Activated CD4-positive, alpha-beta memory T cell treated with anti-CD3 and anti-CD28 coated beads for 36 hours (primary cell): ENCODE data around the gene PNPLA6. TPM values are rescaled to one million over a fixed set of nuclear protein-coding genes. Genes with fewer than 3 reads are reported as not detected.

Experiments used
- CTCF ChIA-PET: fragments of 350-600 bp; sonication (Branson Sonifier 250); formaldehyde crosslinking; loops from one replicate; lab custom pipeline; 2021; ENCODE audit warnings: antibody characterized with exemption, inconsistent platforms; lab: Charles Lee
- POLR2A ChIA-PET: fragments of 350-600 bp; sonication (Branson Sonifier 250); formaldehyde crosslinking; loops from one replicate; lab custom pipeline; 2021; ENCODE audit warnings: antibody characterized with exemption; lab: Charles Lee
- DNase-seq: peaks from one replicate; pipeline ENCODE4 v3.0.0-alpha.2; 2020
- H3K27ac Mint-ChIP-seq: one replicate; pipeline ENCODE4 v1.8.0; 2021; ENCODE audit warnings: mixed read lengths
- H3K27me3 Mint-ChIP-seq: one replicate; pipeline ENCODE4 v1.8.0; 2021; ENCODE audit warnings: mixed read lengths
- H3K36me3 Mint-ChIP-seq: one replicate; pipeline ENCODE4 v1.8.0; 2021; ENCODE audit warnings: mixed read lengths
- H3K4me1 Mint-ChIP-seq: one replicate; pipeline ENCODE4 v1.8.0; 2021; ENCODE audit warnings: low read depth, mixed read lengths
- H3K4me3 Mint-ChIP-seq: one replicate; pipeline ENCODE4 v1.8.0; 2021; ENCODE audit warnings: mild to moderate bottlenecking, mixed read lengths
- H3K9me3 Mint-ChIP-seq: one replicate; pipeline ENCODE4 v1.8.0; 2021; ENCODE audit warnings: mixed read lengths
- intact Hi-C: fragments of 100-400 bp; cut with micrococcal nuclease; formaldehyde crosslinking; loops from one replicate; pipeline ENCODE4 v1.15.1; 2023
- total RNA-seq, 2 experiments: library from RNA; stranded (reverse); gene quantifications; one replicate each; pipeline ENCODE4 v1.2.3, GENCODE V29; 2021

Gene PNPLA6
- total RNA-seq, 2 experiments from 2014 or later = 106 to 121 TPM

DNA sequence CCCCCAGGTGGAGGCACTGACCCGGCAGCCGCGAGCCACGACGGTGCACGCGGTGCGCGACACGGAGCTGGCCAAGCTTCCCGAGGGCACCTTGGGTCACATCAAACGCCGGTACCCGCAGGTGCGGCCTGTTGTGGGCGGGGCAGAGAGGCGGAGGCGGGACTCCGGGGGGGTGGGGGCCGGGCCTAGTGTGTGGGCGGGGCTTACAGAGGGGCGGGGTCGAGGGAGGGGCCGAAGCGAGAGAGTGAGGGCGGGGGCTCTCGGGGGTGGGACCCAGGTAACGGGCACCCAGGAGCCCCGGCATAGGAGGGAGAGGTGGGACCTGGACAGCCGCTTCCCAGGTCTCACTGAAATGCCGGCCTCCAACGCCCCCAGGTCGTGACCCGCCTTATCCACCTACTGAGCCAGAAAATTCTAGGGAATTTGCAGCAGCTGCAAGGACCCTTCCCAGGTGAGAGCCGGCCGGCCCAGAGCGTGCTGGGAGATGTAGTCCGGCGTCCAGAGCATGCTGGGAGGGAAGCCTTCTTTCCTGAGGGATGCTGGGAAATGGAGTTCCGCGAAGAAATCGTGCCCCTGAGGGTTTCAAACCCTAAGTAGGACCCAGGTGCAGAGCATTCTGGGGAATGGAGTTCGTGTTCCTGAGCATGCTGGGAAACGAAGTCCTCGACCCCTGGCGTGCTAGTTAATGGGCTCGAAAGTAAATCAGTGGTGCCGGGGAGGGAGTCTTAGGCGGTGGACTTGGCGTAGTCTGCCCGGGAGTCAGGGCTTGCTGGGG, 15.7 kb downstream of the PNPLA6 start:
- no peaks in the 10 kb centered on the region for H3K27me3 Mint-ChIP-seq
- POLR2A ChIA-PET = no interaction called here
- H3K9me3 Mint-ChIP-seq = no peaks in the 10 kb centered on the region
- CTCF ChIA-PET = interaction anchor here (3.4 kb wide), 1 partner anchor 17 kb away, joined by 13 read pairs; no protein-coding TSS in a partner anchor
- intact Hi-C loops = loop anchor here (1.0 kb wide), 1 partner anchor 16 kb away; the partner anchor contains the start of gene PNPLA6
- peaks cover 24% of the 10 kb centered on the region for H3K36me3 Mint-ChIP-seq
- no peak overlapping the region for H3K4me3 Mint-ChIP-seq
- DNase-seq = peak; percentile 50
- peaks cover 5% of the 10 kb centered on the region for H3K4me1 Mint-ChIP-seq
- no peak overlapping the region for H3K27ac Mint-ChIP-seq

DNA sequence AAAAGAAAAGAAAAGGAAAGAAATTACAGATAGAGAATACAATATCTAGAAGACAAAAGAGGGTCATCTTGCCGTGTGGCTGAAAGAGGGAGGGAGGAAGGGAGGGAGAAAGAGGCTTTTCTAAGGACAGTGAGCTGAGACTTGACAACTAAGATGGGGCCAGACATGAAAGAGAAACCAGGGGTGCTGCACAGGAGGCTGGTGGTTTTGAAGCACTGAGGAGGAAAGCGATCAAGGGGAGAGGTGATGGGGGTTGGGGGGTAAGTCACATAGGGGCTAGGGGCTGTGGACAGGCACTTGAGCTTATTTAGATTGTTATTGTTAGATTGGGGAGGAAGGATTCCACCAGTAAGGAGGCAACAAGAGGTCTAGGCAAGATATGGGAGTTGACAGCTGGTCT, 17.3 kb downstream of the PNPLA6 start:
- no peak for DNase-seq
- no peaks in the 10 kb centered on the region for H3K9me3 Mint-ChIP-seq
- no peak overlapping the region for H3K4me3 Mint-ChIP-seq
- H3K36me3 Mint-ChIP-seq = peaks cover 33% of the 10 kb centered on the region
- no peak overlapping the region for H3K27ac Mint-ChIP-seq
- CTCF ChIA-PET = interaction anchor here (3.4 kb wide), 1 partner anchor 16 kb away, joined by 13 read pairs; no protein-coding TSS in a partner anchor
- H3K4me1 Mint-ChIP-seq = no peaks in the 10 kb centered on the region
- intact Hi-C loops = no loop called here
- no peaks in the 10 kb centered on the region for H3K27me3 Mint-ChIP-seq
- POLR2A ChIA-PET = no interaction called here

GRCh38 chr19:7554565-7554964, 19.0 kb downstream of the PNPLA6 start:
- Mint-ChIP-seq H3K4me1 (no peaks in the 10 kb centered on the region), H3K4me3 (no peak overlapping the region), H3K27me3 (no peaks in the 10 kb centered on the region), H3K9me3 (no peaks in the 10 kb centered on the region), H3K27ac (no peak overlapping the region), H3K36me3 (peaks cover 45% of the 10 kb centered on the region)
- ChIA-PET POLR2A (interaction anchor here (0.6 kb wide), 1 partner anchor 693 kb away, joined by 5 read pairs; no protein-coding TSS in a partner anchor), CTCF (interaction anchor here (1.5 kb wide), 1 partner anchor 14 kb away, joined by 9 read pairs; no protein-coding TSS in a partner anchor)
- no peak for DNase-seq
- intact Hi-C loops = no loop called here

DNA sequence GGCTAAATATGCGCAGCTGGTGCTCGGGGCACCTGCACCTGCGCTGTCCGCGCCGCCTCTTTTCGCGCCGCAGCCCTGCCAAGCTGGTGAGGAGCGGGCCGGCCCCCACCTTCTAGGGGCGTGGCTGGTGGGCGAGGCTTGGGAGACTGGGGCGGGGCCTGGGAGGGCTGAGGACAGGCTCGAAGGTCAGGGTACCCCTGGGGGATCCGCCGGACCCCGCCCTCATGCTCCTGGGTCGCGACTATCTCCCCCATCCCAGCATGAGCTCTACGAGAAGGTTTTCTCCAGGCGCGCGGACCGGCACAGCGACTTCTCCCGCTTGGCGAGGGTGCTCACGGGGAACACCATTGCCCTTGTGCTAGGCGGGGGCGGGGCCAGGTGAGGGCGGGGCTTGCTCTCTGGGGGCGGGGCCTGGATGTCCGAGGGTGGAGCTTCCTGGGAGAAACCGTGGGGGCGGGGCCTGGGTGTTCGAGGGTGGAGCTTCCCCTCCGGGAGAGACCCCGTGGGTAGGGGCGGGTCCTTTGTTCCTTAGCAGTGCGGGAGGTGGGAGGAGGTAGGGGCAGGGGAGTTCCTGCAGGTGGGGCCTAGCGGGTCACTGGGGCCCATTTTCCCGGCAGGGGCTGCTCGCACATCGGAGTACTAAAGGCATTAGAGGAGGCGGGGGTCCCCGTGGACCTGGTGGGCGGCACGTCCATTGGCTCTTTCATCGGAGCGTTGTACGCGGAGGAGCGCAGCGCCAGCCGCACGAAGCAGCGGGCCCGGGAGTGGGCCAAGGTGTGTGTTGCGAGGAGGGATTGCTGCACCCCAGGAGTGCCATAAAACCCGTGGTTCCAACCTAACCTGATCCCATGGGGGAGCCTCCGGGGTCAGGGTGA, 19.7 kb downstream of the PNPLA6 start:
- Mint-ChIP-seq H3K9me3 (peaks cover 1% of the 10 kb centered on the region), H3K4me1 (no peaks in the 10 kb centered on the region), H3K4me3 (no peak overlapping the region), H3K27ac (no peak overlapping the region), H3K36me3 (peaks cover 43% of the 10 kb centered on the region), H3K27me3 (no peaks in the 10 kb centered on the region)
- DNase-seq = peak; percentile 45
- intact Hi-C loops = no loop called here
- ChIA-PET CTCF (interaction anchor here (1.5 kb wide), 1 partner anchor 13 kb away, joined by 9 read pairs; no protein-coding TSS in a partner anchor), POLR2A (no interaction called here)

DNA sequence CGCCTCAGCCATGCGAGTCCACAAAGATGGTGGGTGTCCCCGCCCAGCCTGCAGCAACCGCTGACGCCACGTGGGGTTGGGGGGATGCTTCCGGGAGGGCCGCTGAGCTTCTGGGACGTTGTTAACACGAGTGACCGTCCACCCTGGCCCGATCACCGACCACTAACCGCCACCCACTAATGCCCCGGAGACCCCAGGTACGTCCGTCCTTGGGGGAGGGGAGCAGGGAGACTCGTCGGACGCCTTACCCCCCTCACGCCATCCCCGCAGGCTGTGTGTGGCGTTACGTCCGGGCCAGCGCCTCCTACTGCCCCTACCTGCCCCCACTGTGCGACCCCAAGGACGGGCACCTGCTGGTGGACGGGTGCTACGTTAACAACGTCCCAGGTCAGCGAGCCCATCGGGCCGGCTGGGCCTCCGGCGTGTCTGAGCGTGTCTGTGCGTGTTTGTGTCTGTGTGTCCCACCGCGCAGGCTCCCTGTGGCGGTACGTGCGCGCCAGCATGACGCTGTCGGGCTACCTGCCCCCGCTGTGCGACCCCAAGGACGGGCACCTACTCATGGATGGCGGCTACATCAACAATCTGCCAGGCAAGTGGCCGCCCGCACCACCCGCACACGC, 21.3 kb downstream of the PNPLA6 start:
- no peak overlapping the region for H3K27ac Mint-ChIP-seq
- no peak overlapping the region for H3K4me3 Mint-ChIP-seq
- H3K4me1 Mint-ChIP-seq = no peaks in the 10 kb centered on the region
- H3K27me3 Mint-ChIP-seq = no peaks in the 10 kb centered on the region
- CTCF ChIA-PET = no interaction called here
- POLR2A ChIA-PET = no interaction called here
- peaks cover 3% of the 10 kb centered on the region for H3K9me3 Mint-ChIP-seq
- DNase-seq = no peak
- peaks cover 37% of the 10 kb centered on the region for H3K36me3 Mint-ChIP-seq
- intact Hi-C loops = no loop called here

GRCh38 chr19:7558667-7559066, 23.1 kb downstream of the PNPLA6 start:
- peaks cover 32% of the 10 kb centered on the region for H3K36me3 Mint-ChIP-seq
- H3K4me3 Mint-ChIP-seq = no peak overlapping the region
- DNase-seq = no peak
- H3K9me3 Mint-ChIP-seq = peaks cover 3% of the 10 kb centered on the region
- H3K27ac Mint-ChIP-seq = no peak overlapping the region
- CTCF ChIA-PET = interaction anchor here (2.3 kb wide), 1 partner anchor 10 kb away, joined by 14 read pairs; no protein-coding TSS in a partner anchor
- no peaks in the 10 kb centered on the region for H3K27me3 Mint-ChIP-seq
- intact Hi-C loops = no loop called here
- H3K4me1 Mint-ChIP-seq = no peaks in the 10 kb centered on the region
- POLR2A ChIA-PET = no interaction called here

DNA sequence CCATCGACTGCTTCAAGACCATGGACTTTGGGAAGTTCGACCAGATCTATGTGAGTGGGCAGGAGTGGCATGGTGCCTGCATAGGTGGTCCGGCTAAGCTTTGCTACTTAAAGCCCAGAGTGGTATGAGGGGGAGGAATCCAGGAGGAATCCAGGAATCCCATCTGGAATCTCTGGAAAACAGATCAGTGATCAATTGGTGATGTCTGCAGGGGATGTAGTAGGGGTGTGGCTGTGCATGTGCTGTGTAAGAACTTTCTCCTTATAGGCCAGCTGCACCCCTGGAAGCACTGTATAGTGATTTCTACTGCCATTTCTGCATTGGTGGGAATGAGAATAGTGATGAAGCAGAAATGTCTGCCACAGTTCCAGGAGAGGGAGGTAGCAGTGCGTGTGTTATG, 23.6 kb downstream of the PNPLA6 start:
- CTCF ChIA-PET = interaction anchor here (2.3 kb wide), 1 partner anchor 9 kb away, joined by 14 read pairs; no protein-coding TSS in a partner anchor
- H3K36me3 Mint-ChIP-seq = peaks cover 32% of the 10 kb centered on the region

DNA sequence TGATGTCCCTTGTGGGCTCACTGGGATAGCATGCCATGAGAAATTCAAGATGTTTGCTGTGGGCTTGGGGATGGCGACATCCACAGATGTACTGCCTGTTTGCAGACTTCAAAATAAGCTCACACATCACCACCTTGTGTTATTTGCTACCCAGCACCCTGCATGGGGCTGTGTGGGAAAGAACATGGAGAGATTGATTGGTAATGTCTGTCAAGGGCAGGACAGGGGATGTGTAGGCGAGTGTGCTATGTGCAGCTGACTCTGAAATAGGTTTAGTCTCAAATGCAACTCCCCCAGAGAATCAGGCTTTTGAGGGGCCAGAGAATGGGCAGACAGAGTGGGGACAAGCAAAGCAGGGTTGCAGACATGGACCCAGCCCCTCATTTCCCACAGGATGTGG, 24.7 kb downstream of the PNPLA6 start:
- H3K9me3 Mint-ChIP-seq = peaks cover 3% of the 10 kb centered on the region
- H3K4me3 Mint-ChIP-seq = no peak overlapping the region
- no peaks in the 10 kb centered on the region for H3K4me1 Mint-ChIP-seq
- no peak overlapping the region for H3K27ac Mint-ChIP-seq
- intact Hi-C loops = no loop called here
- peaks cover 28% of the 10 kb centered on the region for H3K36me3 Mint-ChIP-seq
- POLR2A ChIA-PET = interaction anchor here (0.9 kb wide), 1 partner anchor 8 kb away, joined by 3 read pairs; no protein-coding TSS in a partner anchor
- CTCF ChIA-PET = interaction anchor here (1.1 to 2.3 kb wide), 2 partner anchors 8 to 63 kb away, joined by 3 to 14 read pairs; a partner anchor contains a TSS
- no peaks in the 10 kb centered on the region for H3K27me3 Mint-ChIP-seq
- DNase-seq = no peak

More for the DNA sequence above, 23.6 kb downstream of the PNPLA6 start:
- Mint-ChIP-seq H3K9me3 (peaks cover 3% of the 10 kb centered on the region), H3K4me1 (no peaks in the 10 kb centered on the region), H3K27me3 (no peaks in the 10 kb centered on the region), H3K27ac (no peak overlapping the region), H3K4me3 (no peak overlapping the region)
- no peak for DNase-seq
- intact Hi-C loops = no loop called here
- POLR2A ChIA-PET = interaction anchor here (0.6 kb wide), 1 partner anchor 211 kb away, joined by 4 read pairs; no protein-coding TSS in a partner anchor

DNA sequence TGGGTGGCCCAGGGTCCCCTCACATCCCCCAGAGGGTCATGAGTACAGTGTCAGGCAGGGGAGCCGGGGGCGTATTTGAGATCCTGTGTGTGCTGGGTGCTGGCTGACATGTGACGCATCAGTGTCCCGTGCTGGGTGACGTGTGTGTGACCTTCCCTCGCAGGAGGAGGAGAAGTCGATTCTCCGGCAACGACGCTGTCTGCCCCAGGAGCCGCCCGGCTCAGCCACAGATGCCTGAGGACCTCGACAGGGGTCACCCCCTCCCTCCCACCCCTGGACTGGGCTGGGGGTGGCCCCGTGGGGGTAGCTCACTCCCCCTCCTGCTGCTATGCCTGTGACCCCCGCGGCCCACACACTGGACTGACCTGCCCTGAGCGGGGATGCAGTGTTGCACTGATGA, 25.8 kb downstream of the PNPLA6 start:
- Mint-ChIP-seq H3K4me1 (no peaks in the 10 kb centered on the region), H3K27ac (no peak overlapping the region), H3K27me3 (no peaks in the 10 kb centered on the region), H3K36me3 (peaks cover 26% of the 10 kb centered on the region), H3K9me3 (peaks cover 3% of the 10 kb centered on the region), H3K4me3 (no peak overlapping the region)
- intact Hi-C loops = no loop called here
- no peak for DNase-seq
- ChIA-PET CTCF (no interaction called here), POLR2A (no interaction called here)

DNA sequence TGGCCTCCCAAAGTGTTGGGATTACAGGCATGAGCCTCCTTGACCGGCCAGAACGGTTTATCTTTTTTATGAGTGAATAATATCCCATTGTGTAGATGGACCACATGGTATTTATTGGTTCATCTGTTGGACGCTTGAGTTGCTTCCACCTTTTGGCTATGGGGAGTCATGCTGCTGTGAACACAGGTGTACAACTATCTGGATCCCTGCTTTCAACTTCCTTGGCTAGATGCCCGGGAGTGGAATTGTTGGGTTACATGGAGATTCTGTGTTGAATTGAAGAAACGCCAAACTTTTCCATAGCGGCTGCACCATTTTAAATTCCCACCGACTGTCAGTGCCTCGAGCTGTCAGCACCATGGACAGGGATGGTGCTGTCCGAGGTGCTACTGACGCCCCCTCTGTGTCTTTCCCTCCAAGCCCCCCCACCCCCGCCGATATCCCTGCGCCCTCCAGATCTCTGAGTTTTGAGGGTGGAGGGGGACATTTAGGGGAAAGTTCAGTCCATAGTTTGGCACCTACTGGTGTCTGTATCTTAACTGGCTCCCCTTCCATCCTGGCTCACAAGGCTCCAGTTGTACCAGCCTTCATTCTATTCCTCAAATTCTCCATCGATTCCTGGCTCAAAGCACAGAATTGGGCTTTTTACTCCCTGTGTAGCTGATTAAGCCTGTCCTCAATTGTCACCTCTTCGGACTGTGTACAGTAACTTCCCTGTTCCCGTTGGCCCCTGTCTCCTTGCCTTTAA, 27.3 kb downstream of the PNPLA6 start:
- POLR2A ChIA-PET = no interaction called here
- intact Hi-C loops = no loop called here
- no peak overlapping the region for H3K4me3 Mint-ChIP-seq
- peaks cover 18% of the 10 kb centered on the region for H3K36me3 Mint-ChIP-seq
- H3K27me3 Mint-ChIP-seq = no peaks in the 10 kb centered on the region
- H3K4me1 Mint-ChIP-seq = no peaks in the 10 kb centered on the region
- H3K27ac Mint-ChIP-seq = no peak overlapping the region
- no peak for DNase-seq
- H3K9me3 Mint-ChIP-seq = peaks cover 3% of the 10 kb centered on the region
- CTCF ChIA-PET = no interaction called here

DNA sequence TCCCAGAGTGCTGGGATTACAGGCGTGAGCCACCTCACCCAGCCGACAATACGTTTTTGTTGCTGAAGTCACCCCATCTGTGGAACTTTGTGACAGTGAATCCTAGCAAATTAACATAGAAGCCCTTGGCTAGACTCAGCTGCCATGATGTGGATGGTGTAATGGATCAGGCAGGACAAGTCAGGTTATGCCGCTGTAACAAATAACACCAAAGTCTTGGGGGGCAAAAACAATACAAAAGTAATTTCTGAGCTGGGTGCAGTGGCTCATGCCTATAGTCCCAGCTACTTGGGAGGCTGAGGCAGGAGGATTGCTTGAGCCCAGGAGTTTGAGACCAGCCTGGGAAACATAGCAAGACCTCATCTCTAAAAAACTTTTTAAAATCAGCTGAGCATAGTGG, 29.3 kb downstream of the PNPLA6 start:
- H3K4me1 Mint-ChIP-seq = no peaks in the 10 kb centered on the region
- no peak overlapping the region for H3K4me3 Mint-ChIP-seq
- intact Hi-C loops = no loop called here
- H3K9me3 Mint-ChIP-seq = peaks cover 3% of the 10 kb centered on the region
- H3K27ac Mint-ChIP-seq = no peak overlapping the region
- no peak for DNase-seq
- POLR2A ChIA-PET = no interaction called here
- peaks cover 6% of the 10 kb centered on the region for H3K36me3 Mint-ChIP-seq
- no peaks in the 10 kb centered on the region for H3K27me3 Mint-ChIP-seq
- CTCF ChIA-PET = interaction anchor here (4.6 to 5.2 kb wide), 2 partner anchors 116 to 236 kb away, joined by 52 to 64 read pairs; partner anchors contain the start of gene TRAPPC5
